ENCODE results near the gene SLIT3.

- no peak for TF ChIP-seq CHD4 (IDR thresholded peaks at IDR 0.05)
- no peak for TF ChIP-seq EGR1 (IDR thresholded peaks at IDR 0.05; ENCODE audit: borderline replicate concordance in 1 of 2, low read depth in 2 of 2, low read length in 2 of 2)
- no peak for TF ChIP-seq YBX1 (IDR thresholded peaks at IDR 0.05)
- no peak for TF ChIP-seq YY1 (IDR thresholded peaks at IDR 0.05; ENCODE audit: low read depth, low read length)
- no peak for TF ChIP-seq CHD2 (IDR thresholded peaks at IDR 0.05; ENCODE audit: borderline replicate concordance, low read depth, low read length)
- TF ChIP-seq NRF1 (conservative IDR thresholded peaks at IDR 0.05; ENCODE audit: low read depth, low read length): no peak
- TF ChIP-seq SUZ12 (IDR thresholded peaks at IDR 0.05; ENCODE audit: unreplicated experiment): no peak
- no peak for TF ChIP-seq ZSCAN29 (IDR thresholded peaks at IDR 0.05)
- TF ChIP-seq USF2 (IDR thresholded peaks at IDR 0.05; ENCODE audit: borderline replicate concordance, low read depth, low read length): no peak
- TF ChIP-seq POLR2A (IDR thresholded peaks at IDR 0.05; ENCODE audit: low read depth, low read length): no peak
- no peak for TF ChIP-seq FOXK2 (IDR thresholded peaks at IDR 0.05)
- TF ChIP-seq SRF (IDR thresholded peaks at IDR 0.05; ENCODE audit: low read depth in 2 of 2, low read length in 2 of 2): no peak
Measured at GRCh38 chr5:168948746-168949145, 352.2 kb downstream of the SLIT3 start.
